OCI-LY3 (cell line): ENCODE measurements around the gene RAPGEF1.

ENCODE experiments used
- H2AFZ ChIP-seq: fragments of 200-600, 300-600 bp; shearing (Covaris generic); 2 replicates; pipeline ENCODE4 v1.6.0; 2014; ENCODE audit warnings: antibody characterized with exemption, low read depth, low read length
- H3K27ac ChIP-seq: fragments of 200-600, 300-600 bp; sonication (generic); 2 replicates; pipeline ENCODE4 v1.5.1; 2014; ENCODE audit warnings: mild to moderate bottlenecking, low read length, moderate library complexity, mixed read lengths
- H3K27me3 ChIP-seq: fragments of 200-600, 300-600 bp; sonication (generic); 2 replicates; pipeline ENCODE4 v1.6.1; 2014; ENCODE audit warnings: low read depth, low read length, mixed read lengths
- H3K36me3 ChIP-seq: fragments of 200-600, 300-600 bp; sonication (generic); replicated peaks from 2 replicates; pipeline ENCODE3; 2014; ENCODE audit warnings: low read depth, low read length, mixed read lengths
- H3K4me1 ChIP-seq: fragments of 300-600, 200-600 bp; sonication (generic); 2 replicates; pipeline ENCODE4 v1.6.1; 2014; ENCODE audit warnings: low read length, mixed read lengths
- H3K4me2 ChIP-seq: fragments of 200-600, 300-600 bp; sonication (generic); 2 replicates; pipeline ENCODE4 v1.6.1; 2014; ENCODE audit warnings: low read length, mixed read lengths
- H3K4me3 ChIP-seq: fragments of 300-600, 200-600 bp; sonication (generic); 2 replicates; pipeline ENCODE4 v1.5.1; 2014; ENCODE audit warnings: antibody characterized with exemption, mild to moderate bottlenecking, low read length, moderate library complexity
- H3K79me2 ChIP-seq: fragments of 300-600, 200-600 bp; shearing (Covaris generic); 2 replicates; pipeline ENCODE4 v1.6.1; 2014; ENCODE audit warnings: mild to moderate bottlenecking, low read length, mixed read lengths
- H3K9ac ChIP-seq: fragments of 300-600, 200-600 bp; shearing (Covaris generic); 2 replicates; pipeline ENCODE4 v1.6.0; 2014; ENCODE audit warnings: mild to moderate bottlenecking, low read length, moderate library complexity
- H3K9me3 ChIP-seq: fragments of 200-600, 300-600 bp; shearing (Covaris generic); 2 replicates; pipeline ENCODE4 v1.6.1; 2014; ENCODE audit warnings: low read length, mixed read lengths; ENCODE audit not compliant: insufficient read depth
- H4K20me1 ChIP-seq: fragments of 200-600, 300-600 bp; sonication (generic); 2 replicates; pipeline ENCODE4 v1.6.1; 2016; ENCODE audit warnings: low read length, mixed read lengths; ENCODE audit not compliant: insufficient read depth
- EZH2phosphoT487 ChIP-seq: fragments of 200-600 bp; shearing (Covaris generic); IDR thresholded peaks from 2 replicates; pipeline ENCODE4 v1.6.1; 2018; ENCODE audit warnings: antibody characterized with exemption, mixed run types, low read depth
- TF ChIP-seq, protein P1 (sequence below): fragments of 200-600, 300-600 bp; sonication (generic); IDR thresholded peaks from 2 replicates; pipeline ENCODE4 v1.5.1; 2014; ENCODE audit warnings: antibody characterized with exemption, low read length, low read depth

The RAPGEF1 gene

DNA sequence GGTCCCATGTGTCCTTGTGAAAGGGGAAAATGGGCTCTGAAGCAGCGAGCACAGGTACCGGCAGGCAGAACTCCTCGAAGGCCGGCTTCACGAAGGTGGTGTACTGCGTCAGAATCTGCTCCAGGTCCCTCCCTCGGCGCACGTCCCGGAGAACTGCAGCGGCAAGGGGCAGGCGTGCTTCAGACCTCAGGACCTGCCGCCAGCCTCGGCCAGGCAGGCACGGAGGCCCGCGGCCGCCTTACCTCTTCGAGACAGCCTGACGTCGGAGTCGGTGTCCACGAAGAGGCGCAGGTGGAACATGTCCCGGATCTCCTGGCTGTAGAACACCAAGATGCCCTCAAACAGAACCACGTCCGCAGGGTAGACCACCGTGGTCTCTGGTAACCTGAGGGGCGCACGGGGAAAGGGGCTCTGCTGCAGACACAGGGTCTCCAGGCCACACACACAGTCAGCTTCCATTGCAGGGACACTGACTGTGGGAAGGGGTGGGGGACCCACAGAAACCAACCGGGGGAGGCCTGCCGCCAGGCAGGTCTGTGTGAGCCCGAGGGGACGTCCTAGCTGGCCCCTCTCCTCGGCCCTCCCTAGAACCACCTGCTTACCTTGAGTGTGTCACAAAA, 210.9 kb downstream of the RAPGEF1 start:
- TF ChIP-seq, protein P1, sequence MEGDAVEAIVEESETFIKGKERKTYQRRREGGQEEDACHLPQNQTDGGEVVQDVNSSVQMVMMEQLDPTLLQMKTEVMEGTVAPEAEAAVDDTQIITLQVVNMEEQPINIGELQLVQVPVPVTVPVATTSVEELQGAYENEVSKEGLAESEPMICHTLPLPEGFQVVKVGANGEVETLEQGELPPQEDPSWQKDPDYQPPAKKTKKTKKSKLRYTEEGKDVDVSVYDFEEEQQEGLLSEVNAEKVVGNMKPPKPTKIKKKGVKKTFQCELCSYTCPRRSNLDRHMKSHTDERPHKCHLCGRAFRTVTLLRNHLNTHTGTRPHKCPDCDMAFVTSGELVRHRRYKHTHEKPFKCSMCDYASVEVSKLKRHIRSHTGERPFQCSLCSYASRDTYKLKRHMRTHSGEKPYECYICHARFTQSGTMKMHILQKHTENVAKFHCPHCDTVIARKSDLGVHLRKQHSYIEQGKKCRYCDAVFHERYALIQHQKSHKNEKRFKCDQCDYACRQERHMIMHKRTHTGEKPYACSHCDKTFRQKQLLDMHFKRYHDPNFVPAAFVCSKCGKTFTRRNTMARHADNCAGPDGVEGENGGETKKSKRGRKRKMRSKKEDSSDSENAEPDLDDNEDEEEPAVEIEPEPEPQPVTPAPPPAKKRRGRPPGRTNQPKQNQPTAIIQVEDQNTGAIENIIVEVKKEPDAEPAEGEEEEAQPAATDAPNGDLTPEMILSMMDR = no peak
- TF ChIP-seq EZH2phosphoT487 = no peak
- no peak overlapping the region for H3K4me2 ChIP-seq
- H4K20me1 ChIP-seq = no peaks in the 10 kb centered on the region
- no peak overlapping the region for H3K27ac ChIP-seq
- peaks cover 10% of the 10 kb centered on the region; the same call in 1 of the 2 replicates for H3K4me1 ChIP-seq
- no peak overlapping the region for H3K9ac ChIP-seq
- no peaks in the 10 kb centered on the region for H3K27me3 ChIP-seq
- peaks cover 13% of the 10 kb centered on the region for H3K79me2 ChIP-seq
- H3K9me3 ChIP-seq = no peaks in the 10 kb centered on the region
- no peak overlapping the region for H3K4me3 ChIP-seq
- H2AFZ ChIP-seq = no peak overlapping the region
- H3K36me3 ChIP-seq = peaks cover 23% of the 10 kb centered on the region

DNA sequence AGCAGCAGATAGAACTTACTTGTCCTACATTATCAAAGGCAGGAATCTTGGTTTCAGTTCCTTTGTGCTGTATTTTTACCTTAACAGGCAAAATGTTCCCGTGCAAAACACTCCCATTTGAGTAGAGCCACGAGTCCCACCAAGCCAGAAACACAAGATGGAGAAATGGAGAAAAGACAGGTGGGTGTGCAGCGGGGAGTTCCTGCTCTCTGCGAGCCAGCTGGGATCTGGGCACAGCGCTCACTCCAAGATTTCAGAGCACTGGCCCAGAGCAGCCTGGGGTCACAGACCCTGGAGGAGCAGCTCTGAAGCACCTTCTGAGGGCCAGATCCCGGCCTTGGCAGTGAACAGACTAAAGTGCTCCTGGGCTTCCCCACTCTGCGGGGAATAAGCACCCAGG, 211.7 kb downstream of the RAPGEF1 start:
- peaks cover 10% of the 10 kb centered on the region; the same call in 1 of the 2 replicates for H3K4me1 ChIP-seq
- H3K4me3 ChIP-seq = no peak overlapping the region
- H3K79me2 ChIP-seq = peaks cover 13% of the 10 kb centered on the region
- no peak overlapping the region for H3K4me2 ChIP-seq
- H3K27me3 ChIP-seq = no peaks in the 10 kb centered on the region
- no peaks in the 10 kb centered on the region for H3K9me3 ChIP-seq
- no peak overlapping the region for H2AFZ ChIP-seq
- peaks cover 30% of the 10 kb centered on the region for H3K36me3 ChIP-seq
- H3K9ac ChIP-seq = no peak overlapping the region
- TF ChIP-seq, protein P1 = no peak
- no peak for TF ChIP-seq EZH2phosphoT487
- H3K27ac ChIP-seq = no peak overlapping the region
- no peaks in the 10 kb centered on the region for H4K20me1 ChIP-seq
